Tibial nerve (tissue), 4 donors: ENCODE measurements around the gene HOXA3.

Source experiments
- CTCF ChIP-seq, 5 experiments: fragments of 200-600 bp in 3 of 5; fragments of 450-650 bp in 2 of 5; sonication (generic) in 3 of 5; IDR thresholded peaks; one replicate each; pipeline ENCODE4 v1.5.1; 2016 to 2019; ENCODE audit warnings: antibody characterized with exemption in 5 of 5, mild to moderate bottlenecking in 3 of 5, moderate library complexity in 2 of 5
- EP300 ChIP-seq, 2 donors: sonication (generic); formaldehyde crosslinking; IDR thresholded peaks; one replicate each; pipeline ENCODE4 v1.6.1; 2017; ENCODE audit warnings: antibody characterized with exemption in 2 of 2, mild to moderate bottlenecking in 1 of 2

DNA sequence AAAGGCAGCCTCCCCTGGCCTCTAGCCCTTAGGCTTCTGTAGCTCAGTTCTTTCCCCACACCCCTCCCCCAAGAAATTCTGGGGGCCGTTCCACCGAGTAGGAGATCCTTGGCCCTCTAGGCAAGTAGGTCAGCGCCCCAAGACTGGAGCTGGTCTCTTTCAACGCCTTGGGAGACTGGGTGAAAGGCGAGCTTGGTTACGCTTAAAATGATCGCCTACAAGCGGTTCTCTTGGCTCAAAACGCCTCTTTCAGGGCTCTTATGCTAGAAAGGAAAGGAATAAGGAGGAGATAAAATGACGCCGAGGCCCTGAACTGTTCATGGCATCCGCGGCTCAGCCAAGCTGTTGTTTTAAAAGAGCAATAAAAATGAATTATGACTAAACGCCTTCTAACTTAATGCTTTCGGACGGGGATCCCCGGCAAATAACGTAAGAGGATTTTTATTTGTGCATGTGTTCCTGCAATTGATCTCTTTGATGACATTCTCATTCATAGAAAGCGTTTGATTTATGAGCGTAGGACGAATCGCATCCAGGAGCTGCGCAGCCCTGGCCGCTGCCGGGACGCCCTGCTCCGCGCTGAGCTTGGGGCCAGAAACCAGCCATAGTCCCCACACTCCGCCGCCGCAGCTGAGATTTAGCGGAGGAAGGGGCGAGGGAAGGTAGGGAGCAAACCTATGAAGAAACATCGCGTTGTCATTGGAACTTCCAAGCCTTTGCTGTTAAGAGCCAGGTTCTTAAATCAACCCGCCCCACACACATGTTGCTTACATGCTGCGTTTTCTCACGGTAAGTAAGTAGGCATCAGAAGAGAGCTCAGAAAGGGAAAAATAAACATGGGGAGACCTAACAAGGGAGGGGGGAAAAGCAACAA is 53.6 kb downstream of the HOXA3 start:
- TF ChIP-seq CTCF (IDR thresholded peaks at IDR 0.05): no peak
- TF ChIP-seq EP300 (IDR thresholded peaks at IDR 0.05): peak in 1 of 2 donors; percentile 28
